Measurements from ENCODE around the gene ALOX15B. TPM values are rescaled to one million over a fixed set of nuclear protein-coding genes. Genes with fewer than 3 reads are reported as not detected.

ALOX15B gene
- total and polyA plus RNA-seq, 9 of the 15 experiments (the other 6 are each of a cell fraction or from before 2014, with no cell fraction given) = 0.04 TPM; not detected in 8

DNA sequence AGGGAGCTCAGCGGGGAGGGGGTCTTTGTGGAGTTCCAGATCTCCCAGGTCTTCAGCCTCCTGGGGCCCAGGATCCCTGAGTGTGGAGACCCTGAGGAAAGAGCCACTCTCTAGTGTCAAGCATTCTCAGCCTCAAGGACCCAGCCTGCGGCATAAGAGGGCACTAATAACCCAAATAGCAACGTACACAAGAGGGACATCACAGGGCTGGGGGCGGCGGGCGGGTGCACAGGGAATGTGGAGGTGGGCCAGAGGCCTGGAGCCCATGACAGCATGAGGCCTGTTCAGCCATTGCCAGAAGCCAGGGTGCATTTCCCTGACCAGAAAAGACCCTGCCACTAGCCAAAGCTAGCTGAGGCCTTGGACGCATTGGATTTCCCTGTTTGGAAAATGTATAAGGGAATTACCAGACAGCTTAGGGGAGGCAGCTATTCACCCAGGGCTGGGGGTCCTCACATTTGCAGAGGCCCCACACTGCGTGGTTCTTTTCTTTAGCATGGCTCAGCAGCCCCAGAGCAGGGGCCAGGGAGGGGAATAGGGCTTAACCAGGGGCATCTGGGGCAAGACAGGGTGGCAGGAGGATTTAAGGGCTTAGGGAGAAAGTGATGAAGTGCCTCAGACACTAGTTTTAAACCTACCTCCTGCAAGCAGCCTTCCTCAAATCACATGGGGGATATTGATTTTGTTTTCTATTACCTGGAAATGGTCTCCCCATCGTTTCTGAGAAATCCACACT is 13.5 kb upstream of the ALOX15B start:
- ATAC-seq (no peak), FAIRE-seq (no peak), DNase-seq (ENCODE audit: extremely low read depth in 1 of 4, low spot score in 3 of 4) (no peak)
- Histone ChIP-seq H2AFZ (ENCODE audit: low read depth, low read length) (no peak overlapping the region), H3K27me3 (ENCODE audit: control insufficient read depth in 2 of 2, insufficient read depth in 2 of 2, low read length in 2 of 2) (peaks cover 0 to 24% of the 10 kb centered on the region in 2 experiments; a peak in 3 of 5 replicates), H3K4me3 (no peak overlapping the region), H3K9me3 (replicated peaks; ENCODE audit: control insufficient read depth, insufficient read depth, low read depth, low read length) (no peaks in the 10 kb centered on the region), H4K20me1 (replicated peaks; ENCODE audit: control insufficient read depth, insufficient read depth, low read length) (no peaks in the 10 kb centered on the region), H3K9me1 (ENCODE audit: control insufficient read depth, insufficient read depth, low read length) (no peaks in the 10 kb centered on the region), H3K36me3 (ENCODE audit: control insufficient read depth, insufficient read depth, low read length) (no peaks in the 10 kb centered on the region), H3K79me2 (ENCODE audit: control insufficient read depth, insufficient read depth, low read length) (no peaks in the 10 kb centered on the region), H3K27ac (ENCODE audit: extremely low read depth, low read depth, low read length) (no peak overlapping the region), H3K9ac (ENCODE audit: insufficient read depth in 1 of 2, low read depth in 2 of 2, low read length in 2 of 2) (no peak overlapping the region), H3K4me2 (ENCODE audit: insufficient read depth, low read length) (no peak overlapping the region), H3K4me1 (replicated peaks in 1 of 2; ENCODE audit: control insufficient read depth in 2 of 2, insufficient read depth in 2 of 2, low read length in 2 of 2) (no peaks in the 10 kb centered on the region; a peak in 1 of 5 replicates)
- TF ChIP-seq, protein P1, sequence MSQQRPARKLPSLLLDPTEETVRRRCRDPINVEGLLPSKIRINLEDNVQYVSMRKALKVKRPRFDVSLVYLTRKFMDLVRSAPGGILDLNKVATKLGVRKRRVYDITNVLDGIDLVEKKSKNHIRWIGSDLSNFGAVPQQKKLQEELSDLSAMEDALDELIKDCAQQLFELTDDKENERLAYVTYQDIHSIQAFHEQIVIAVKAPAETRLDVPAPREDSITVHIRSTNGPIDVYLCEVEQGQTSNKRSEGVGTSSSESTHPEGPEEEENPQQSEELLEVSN (IDR thresholded peaks at IDR 0.05; ENCODE audit: borderline replicate concordance in 1 of 2, extremely low read depth in 1 of 2, insufficient read depth in 1 of 2, insufficient read length in 1 of 2, low read depth in 1 of 2, low read length in 1 of 2, poor library complexity in 1 of 2, severe bottlenecking in 1 of 2) = no peak
- no peak for TF ChIP-seq ARHGAP35 (IDR thresholded peaks at IDR 0.05; ENCODE audit: partially characterized antibody)
- TF ChIP-seq RB1 (IDR thresholded peaks at IDR 0.05; ENCODE audit: low read depth) = no peak
- TF ChIP-seq ZEB2 (IDR thresholded peaks at IDR 0.05) = no peak
- TF ChIP-seq, protein P2, sequence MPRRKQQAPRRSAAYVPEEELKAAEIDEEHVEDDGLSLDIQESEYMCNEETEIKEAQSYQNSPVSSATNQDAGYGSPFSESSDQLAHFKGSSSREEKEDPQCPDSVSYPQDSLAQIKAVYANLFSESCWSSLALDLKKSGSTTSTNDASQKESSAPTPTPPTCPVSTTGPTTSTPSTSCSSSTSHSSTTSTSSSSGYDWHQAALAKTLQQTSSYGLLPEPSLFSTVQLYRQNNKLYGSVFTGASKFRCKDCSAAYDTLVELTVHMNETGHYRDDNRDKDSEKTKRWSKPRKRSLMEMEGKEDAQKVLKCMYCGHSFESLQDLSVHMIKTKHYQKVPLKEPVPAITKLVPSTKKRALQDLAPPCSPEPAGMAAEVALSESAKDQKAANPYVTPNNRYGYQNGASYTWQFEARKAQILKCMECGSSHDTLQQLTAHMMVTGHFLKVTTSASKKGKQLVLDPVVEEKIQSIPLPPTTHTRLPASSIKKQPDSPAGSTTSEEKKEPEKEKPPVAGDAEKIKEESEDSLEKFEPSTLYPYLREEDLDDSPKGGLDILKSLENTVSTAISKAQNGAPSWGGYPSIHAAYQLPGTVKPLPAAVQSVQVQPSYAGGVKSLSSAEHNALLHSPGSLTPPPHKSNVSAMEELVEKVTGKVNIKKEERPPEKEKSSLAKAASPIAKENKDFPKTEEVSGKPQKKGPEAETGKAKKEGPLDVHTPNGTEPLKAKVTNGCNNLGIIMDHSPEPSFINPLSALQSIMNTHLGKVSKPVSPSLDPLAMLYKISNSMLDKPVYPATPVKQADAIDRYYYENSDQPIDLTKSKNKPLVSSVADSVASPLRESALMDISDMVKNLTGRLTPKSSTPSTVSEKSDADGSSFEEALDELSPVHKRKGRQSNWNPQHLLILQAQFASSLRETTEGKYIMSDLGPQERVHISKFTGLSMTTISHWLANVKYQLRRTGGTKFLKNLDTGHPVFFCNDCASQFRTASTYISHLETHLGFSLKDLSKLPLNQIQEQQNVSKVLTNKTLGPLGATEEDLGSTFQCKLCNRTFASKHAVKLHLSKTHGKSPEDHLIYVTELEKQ (CRISPR knock-in tag; IDR thresholded peaks at IDR 0.05) = no peak
- TF ChIP-seq CBX3 (IDR thresholded peaks at IDR 0.05; ENCODE audit: borderline replicate concordance in 1 of 2, low read length in 2 of 2) = no peak
- TF ChIP-seq ZBED1 (IDR thresholded peaks at IDR 0.05) = no peak
- no peak for TF ChIP-seq MECOM (CRISPR knock-in tag; IDR thresholded peaks at IDR 0.05)
- TF ChIP-seq TARDBP (IDR thresholded peaks at IDR 0.05) = no peak
- TF ChIP-seq CCNT2 (IDR thresholded peaks at IDR 0.05; ENCODE audit: borderline replicate concordance, extremely low read depth, insufficient read length, low read depth, low read length) = no peak
- TF ChIP-seq NONO (IDR thresholded peaks at IDR 0.05; ENCODE audit: low read depth in 2 of 2, low read length in 1 of 2) = no peak
- intact Hi-C loops (cut with micrococcal nuclease) = no loop called here
- 7% methylated on average over 8 of the region's 9 CpGs for WGBS (ENCODE audit: insufficient coverage, low coverage, missing lambda C conversion rate)
- in situ Hi-C loops (cut with MboI) = no loop called here
- BruUV-seq (replicated peaks) = no TSS peak
- ChIA-PET CTCF (ENCODE audit: low intra/inter-chr PET ratio) (interaction anchor here (0.6 kb wide), 1 partner anchor 199 kb away, joined by 3 read pairs; no protein-coding TSS in a partner anchor), POLR2A (no interaction called here)
